Loucy (cell line): ENCODE data around the gene EEF1G.

Experiments used
- H2AFZ ChIP-seq: fragments of 200-600 bp; sonication (generic); 2 replicates; pipeline ENCODE4 v1.6.0; 2016; ENCODE audit warnings: antibody characterized with exemption, mild to moderate bottlenecking, low read length, moderate library complexity
- H3F3A ChIP-seq: fragments of 200-600 bp; 2 replicates; pipeline ENCODE4 v1.6.0; 2016; ENCODE audit warnings: antibody characterized with exemption, low read depth, mild to moderate bottlenecking
- H3K27me3 ChIP-seq: fragments of 200-600 bp; sonication (generic); 2 replicates; pipeline ENCODE4 v1.6.1; 2014; ENCODE audit warnings: low read length, mild to moderate bottlenecking; ENCODE audit not compliant: insufficient read depth, poor library complexity, severe bottlenecking
- H3K36me3 ChIP-seq: fragments of 200-600 bp; sonication (generic); 2 replicates; pipeline ENCODE4 v1.6.1; 2016; ENCODE audit warnings: low read length; ENCODE audit not compliant: insufficient read depth
- H3K4me1 ChIP-seq: fragments of 200-600 bp; sonication (generic); 2 replicates; pipeline ENCODE4 v1.5.1; 2014; ENCODE audit warnings: low read length, mild to moderate bottlenecking; ENCODE audit not compliant: insufficient read depth, poor library complexity, severe bottlenecking
- H3K4me2 ChIP-seq: fragments of 200-600 bp; sonication (generic); 2 replicates; pipeline ENCODE4 v1.6.0; 2014; ENCODE audit warnings: antibody characterized with exemption, low read length, low read depth, mild to moderate bottlenecking; ENCODE audit not compliant: poor library complexity, severe bottlenecking
- H3K4me3 ChIP-seq: fragments of 200-600 bp; sonication (generic); 2 replicates; pipeline ENCODE4 v1.5.1; 2014; ENCODE audit warnings: low read length, mild to moderate bottlenecking, mixed read lengths; ENCODE audit not compliant: poor library complexity, severe bottlenecking
- H3K79me2 ChIP-seq: fragments of 200-600 bp; sonication (generic); 2 replicates; pipeline ENCODE4 v1.6.1; 2014; ENCODE audit warnings: low read length; ENCODE audit not compliant: insufficient read depth
- H3K9ac ChIP-seq: fragments of 200-600 bp; sonication (generic); 2 replicates; pipeline ENCODE4 v1.6.0; 2014; ENCODE audit warnings: mild to moderate bottlenecking, low read depth, low read length, moderate library complexity; ENCODE audit not compliant: poor library complexity, severe bottlenecking
- H3K9me2 ChIP-seq: fragments of 200-600 bp; sonication (generic); replicated peaks from 2 replicates; pipeline ENCODE4 v1.6.1; 2016; ENCODE audit warnings: low read depth, low read length, mixed read lengths
- H3K9me3 ChIP-seq: fragments of 200-600 bp; sonication (generic); 2 replicates; pipeline ENCODE4 v1.6.1; 2014; ENCODE audit warnings: mild to moderate bottlenecking, antibody characterized with exemption, low read length, low read depth; ENCODE audit not compliant: insufficient read depth
- H4K20me1 ChIP-seq: fragments of 200-600 bp; sonication (generic); 2 replicates; pipeline ENCODE4 v1.6.0; 2014; ENCODE audit warnings: antibody characterized with exemption, low read length, mild to moderate bottlenecking; ENCODE audit not compliant: insufficient read depth, poor library complexity, severe bottlenecking
- CTCF ChIP-seq: fragments of 200-600 bp; sonication (generic); conservative IDR thresholded peaks from 2 replicates; pipeline ENCODE4 v1.5.1; 2014; ENCODE audit warnings: mild to moderate bottlenecking, antibody characterized with exemption, low read length
- EZH2phosphoT487 ChIP-seq: fragments of 200-600 bp; IDR thresholded peaks from 2 replicates; pipeline ENCODE4 v1.6.1; 2018; ENCODE audit warnings: antibody characterized with exemption, mild to moderate bottlenecking, moderate library complexity, borderline replicate concordance

EEF1G gene

GRCh38 chr11:62540804-62541701, 32.6 kb downstream of the EEF1G start:
- H3F3A ChIP-seq: no peaks in the 10 kb centered on the region
- no peaks in the 10 kb centered on the region for H3K9me3 ChIP-seq
- H3K4me3 ChIP-seq: no peak overlapping the region
- H3K9ac ChIP-seq: no peak overlapping the region
- no peaks in the 10 kb centered on the region for H3K36me3 ChIP-seq
- peaks cover 32% of the 10 kb centered on the region for H3K79me2 ChIP-seq
- H3K27me3 ChIP-seq: no peaks in the 10 kb centered on the region
- H4K20me1 ChIP-seq: no peaks in the 10 kb centered on the region
- no peak overlapping the region for H2AFZ ChIP-seq
- no peak for TF ChIP-seq EZH2phosphoT487
- no peak for TF ChIP-seq CTCF
- H3K4me2 ChIP-seq: peak overlapping the region; percentile 89
- H3K9me2 ChIP-seq: no peaks in the 10 kb centered on the region
- peaks cover 54% of the 10 kb centered on the region for H3K4me1 ChIP-seq

- H3K4me3 ChIP-seq: no peak overlapping the region
- H3K9me3 ChIP-seq: no peaks in the 10 kb centered on the region
- no peaks in the 10 kb centered on the region for H3F3A ChIP-seq
- TF ChIP-seq EZH2phosphoT487: no peak
- TF ChIP-seq CTCF: no peak
- no peaks in the 10 kb centered on the region for H3K9me2 ChIP-seq
- H3K79me2 ChIP-seq: peaks cover 28% of the 10 kb centered on the region
- H3K4me1 ChIP-seq: peaks cover 44% of the 10 kb centered on the region
- no peaks in the 10 kb centered on the region for H4K20me1 ChIP-seq
- H3K9ac ChIP-seq: peak overlapping the region; percentile 35
- no peak overlapping the region for H2AFZ ChIP-seq
- H3K27me3 ChIP-seq: no peaks in the 10 kb centered on the region
- H3K4me2 ChIP-seq: peak overlapping the region; percentile 36
- peaks cover 4% of the 10 kb centered on the region; the same call in 1 of the 2 replicates for H3K36me3 ChIP-seq
Measured at GRCh38 chr11:62539238-62539925, 34.3 kb downstream of the EEF1G start.

- Histone ChIP-seq H4K20me1 (no peaks in the 10 kb centered on the region), H3K27me3 (no peaks in the 10 kb centered on the region), H3K79me2 (peaks cover 28% of the 10 kb centered on the region), H2AFZ (no peak overlapping the region), H3K36me3 (peaks cover 11% of the 10 kb centered on the region; the same call in 1 of the 2 replicates), H3K9ac (no peak overlapping the region), H3K9me3 (no peaks in the 10 kb centered on the region), H3K4me1 (peaks cover 37% of the 10 kb centered on the region), H3K4me3 (no peak overlapping the region), H3K9me2 (no peaks in the 10 kb centered on the region), H3K4me2 (peak overlapping the region; percentile 36), H3F3A (no peaks in the 10 kb centered on the region)
- TF ChIP-seq EZH2phosphoT487 (no peak), CTCF (no peak)
Measured at GRCh38 chr11:62538470-62539237, 35.0 kb downstream of the EEF1G start.
